AG09319 (cell line): ENCODE measurements around the gene RNF19B.

ENCODE experiments used
- DNase-seq: peaks from one replicate; pipeline ENCODE4 v3.0.0-alpha.2; 2010; ENCODE audit warnings: low read depth; ENCODE audit errors: extremely low read depth
- CTCF ChIP-seq: IDR thresholded peaks from 2 replicates; pipeline ENCODE4 v1.5.1; 2011; ENCODE audit warnings: low read depth, mild to moderate bottlenecking, inconsistent platforms, low read length, moderate library complexity

Gene RNF19B

GRCh38 chr1:33007190-33008050 lies 42.8 kb upstream of the RNF19B start:
- TF ChIP-seq CTCF, result peak; percentile 64
- peak; percentile 75 for DNase-seq

- no peak for TF ChIP-seq CTCF
- no peak for DNase-seq
Measured at GRCh38 chr1:33005838-33006421, 41.3 kb upstream of the RNF19B start.

GRCh38 chr1:33005117-33005837 lies 40.7 kb upstream of the RNF19B start:
- no peak for DNase-seq
- no peak for TF ChIP-seq CTCF

GRCh38 chr1:33004613-33005012 lies 40.0 kb upstream of the RNF19B start:
- TF ChIP-seq CTCF, result no peak
- DNase-seq, result no peak

GRCh38 chr1:33003657-33004056 lies 39.0 kb upstream of the RNF19B start:
- DNase-seq, result no peak
- no peak for TF ChIP-seq CTCF

- no peak for TF ChIP-seq CTCF
Measured at GRCh38 chr1:33002006-33002405, 37.4 kb upstream of the RNF19B start.

GRCh38 chr1:33001282-33001681 lies 36.7 kb upstream of the RNF19B start:
- DNase-seq, result no peak

More at GRCh38 chr1:33002006-33002405, 37.4 kb upstream of the RNF19B start:
- no peak for DNase-seq

More at GRCh38 chr1:33001282-33001681, 36.7 kb upstream of the RNF19B start:
- TF ChIP-seq CTCF, result no peak; the same call in 1 of the 2 replicates
